ENCODE measurements around the gene NXPE3.

DNA sequence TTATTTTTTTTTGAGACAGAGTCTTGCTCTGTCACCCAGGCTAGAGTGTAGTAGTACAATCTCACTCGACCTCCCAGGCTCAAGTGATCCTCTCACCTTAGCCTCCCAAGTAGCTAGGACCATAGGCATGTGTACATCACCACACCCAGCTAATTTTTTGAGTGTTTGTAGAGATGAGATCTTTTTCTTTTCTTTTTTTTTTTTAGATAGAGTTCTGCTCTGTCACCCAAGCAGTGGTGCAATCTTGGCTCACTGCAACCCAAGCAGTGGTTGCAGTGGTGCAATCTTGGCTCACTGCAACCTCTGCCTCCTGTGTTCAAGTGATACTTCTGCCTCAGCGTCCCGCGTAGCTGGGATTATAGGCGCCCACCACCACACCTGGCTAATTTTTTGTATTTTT is 49.4 kb upstream of the NXPE3 start:
- TF ChIP-seq, protein P1, sequence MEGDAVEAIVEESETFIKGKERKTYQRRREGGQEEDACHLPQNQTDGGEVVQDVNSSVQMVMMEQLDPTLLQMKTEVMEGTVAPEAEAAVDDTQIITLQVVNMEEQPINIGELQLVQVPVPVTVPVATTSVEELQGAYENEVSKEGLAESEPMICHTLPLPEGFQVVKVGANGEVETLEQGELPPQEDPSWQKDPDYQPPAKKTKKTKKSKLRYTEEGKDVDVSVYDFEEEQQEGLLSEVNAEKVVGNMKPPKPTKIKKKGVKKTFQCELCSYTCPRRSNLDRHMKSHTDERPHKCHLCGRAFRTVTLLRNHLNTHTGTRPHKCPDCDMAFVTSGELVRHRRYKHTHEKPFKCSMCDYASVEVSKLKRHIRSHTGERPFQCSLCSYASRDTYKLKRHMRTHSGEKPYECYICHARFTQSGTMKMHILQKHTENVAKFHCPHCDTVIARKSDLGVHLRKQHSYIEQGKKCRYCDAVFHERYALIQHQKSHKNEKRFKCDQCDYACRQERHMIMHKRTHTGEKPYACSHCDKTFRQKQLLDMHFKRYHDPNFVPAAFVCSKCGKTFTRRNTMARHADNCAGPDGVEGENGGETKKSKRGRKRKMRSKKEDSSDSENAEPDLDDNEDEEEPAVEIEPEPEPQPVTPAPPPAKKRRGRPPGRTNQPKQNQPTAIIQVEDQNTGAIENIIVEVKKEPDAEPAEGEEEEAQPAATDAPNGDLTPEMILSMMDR (IDR thresholded peaks at IDR 0.05) = no peak
- TF ChIP-seq POLR2A (IDR thresholded peaks at IDR 0.05) = no peak
